BLaER1 treated with 17β-estradiol and CSF1 and Interleukin-3, amounts not matched to agents 10 nM and 100 nM (cell line): ENCODE data around the gene ZRANB1.

Experiments used
- H3K27ac ChIP-seq, 11 experiments: shearing (Covaris generic); formaldehyde crosslinking; 2 replicates each; pipeline ENCODE4 v1.8.1; 2022
- H3K27me3 ChIP-seq, 11 experiments: shearing (Covaris generic); formaldehyde crosslinking; 2 replicates each; pipeline ENCODE4 v1.8.1; 2022
- H3K36me3 ChIP-seq, 11 experiments: shearing (Covaris generic); formaldehyde crosslinking; 2 replicates each; pipeline ENCODE4 v1.8.1; 2022
- H3K4me1 ChIP-seq, 10 experiments: shearing (Covaris generic); formaldehyde crosslinking; 2 replicates each; pipeline ENCODE4 v1.8.1; 2022
- H3K4me2 ChIP-seq, 11 experiments: shearing (Covaris generic); formaldehyde crosslinking; 2 replicates each; pipeline ENCODE4 v1.8.1; 2022
- H3K4me3 ChIP-seq, 10 experiments: shearing (Covaris generic); formaldehyde crosslinking; 2 replicates each; pipeline ENCODE4 v1.8.1; 2022
- H3K9ac ChIP-seq, 11 experiments: shearing (Covaris generic); formaldehyde crosslinking; 2 replicates each; pipeline ENCODE4 v1.8.1; 2022
- H3K9me3 ChIP-seq, 11 experiments: shearing (Covaris generic); formaldehyde crosslinking; replicated peaks in 1 of 11; 2 replicates each; pipeline ENCODE4 v1.8.1; 2022
- H4K20me1 ChIP-seq, 11 experiments: shearing (Covaris generic); formaldehyde crosslinking; 2 replicates each; pipeline ENCODE4 v1.8.1; 2022
- Cebpa-rat ChIP-seq, 11 experiments: shearing (Covaris generic); IDR thresholded peaks; 2 replicates each; pipeline ENCODE4 v1.8.1; 2022

Gene ZRANB1

GRCh38 chr10:124935946-124936345, 6.0 kb upstream of the ZRANB1 start:
- TF ChIP-seq Cebpa-rat (IDR thresholded peaks at IDR 0.05): no peak
- Histone ChIP-seq H3K9me3 (peaks cover 13 to 19% (median 18%) of the 10 kb centered on the region in 11 experiments), H3K4me2 (no peak overlapping the region), H3K4me3 (no peak overlapping the region), H3K27ac (no peak overlapping the region), H3K27me3 (no peaks in the 10 kb centered on the region), H3K4me1 (peaks cover 0 to 16% (median 2%) of the 10 kb centered on the region in 10 experiments; a peak in 4 of 20 replicates), H4K20me1 (peaks cover 67 to 100% (median 100%) of the 10 kb centered on the region in 11 experiments), H3K9ac (no peak overlapping the region), H3K36me3 (peaks cover 11 to 36% (median 18%) of the 10 kb centered on the region in 11 experiments; a peak in 20 of 22 replicates)

GRCh38 chr10:124936813-124937212, 5.1 kb upstream of the ZRANB1 start:
- Histone ChIP-seq H3K4me2 (no peak overlapping the region), H3K4me1 (peaks cover 0 to 16% (median 2%) of the 10 kb centered on the region in 10 experiments; a peak in 4 of 20 replicates), H3K36me3 (peaks cover 3 to 27% (median 9%) of the 10 kb centered on the region in 11 experiments; a peak in 17 of 22 replicates), H4K20me1 (peaks cover 69 to 100% (median 100%) of the 10 kb centered on the region in 11 experiments), H3K27ac (no peak overlapping the region), H3K27me3 (no peaks in the 10 kb centered on the region), H3K4me3 (no peak overlapping the region), H3K9me3 (peaks cover 4 to 11% (median 9%) of the 10 kb centered on the region in 11 experiments; a peak in 21 of 22 replicates), H3K9ac (no peak overlapping the region)
- TF ChIP-seq Cebpa-rat (IDR thresholded peaks at IDR 0.05): no peak

- Histone ChIP-seq H3K9me3 (no peaks in the 10 kb centered on the region), H3K4me1 (peaks cover 0 to 34% (median 21%) of the 10 kb centered on the region in 10 experiments; a peak in 15 of 20 replicates), H3K27ac (no peak overlapping the region), H3K9ac (no peak overlapping the region), H3K4me3 (no peak overlapping the region), H4K20me1 (peaks cover 84 to 100% (median 99%) of the 10 kb centered on the region in 11 experiments), H3K27me3 (no peaks in the 10 kb centered on the region), H3K36me3 (peaks cover 0 to 26% (median 15%) of the 10 kb centered on the region in 11 experiments; a peak in 15 of 22 replicates), H3K4me2 (no peak overlapping the region)
- TF ChIP-seq Cebpa-rat (IDR thresholded peaks at IDR 0.05): no peak
Observed at GRCh38 chr10:124939290-124939689, 2.6 kb upstream of the ZRANB1 start.

GRCh38 chr10:124942317-124943169, 620 bp downstream of the ZRANB1 start:
- peak overlapping the region in 4 of 11 experiments; percentile 11 to 73 (median 42); a peak in 7 of 22 replicates for H3K4me2 ChIP-seq
- peak overlapping the region in 3 of 11 experiments; percentile 7 to 41 (median 36); a peak in 3 of 22 replicates for H3K27ac ChIP-seq
- peaks cover 0 to 38% (median 21%) of the 10 kb centered on the region in 10 experiments; a peak in 15 of 20 replicates for H3K4me1 ChIP-seq
- H3K36me3 ChIP-seq: peaks cover 13 to 52% (median 36%) of the 10 kb centered on the region in 11 experiments
- H3K27me3 ChIP-seq: no peaks in the 10 kb centered on the region
- TF ChIP-seq Cebpa-rat (IDR thresholded peaks at IDR 0.05): no peak
- peaks cover 71 to 99% (median 98%) of the 10 kb centered on the region in 11 experiments for H4K20me1 ChIP-seq
- H3K9me3 ChIP-seq: no peaks in the 10 kb centered on the region
- no peak overlapping the region for H3K9ac ChIP-seq
- no peak overlapping the region for H3K4me3 ChIP-seq

GRCh38 chr10:124943301-124944092, 1.6 kb downstream of the ZRANB1 start:
- H3K27me3 ChIP-seq: no peaks in the 10 kb centered on the region

GRCh38 chr10:124944982-124945381, 3.1 kb downstream of the ZRANB1 start:
- H3K27me3 ChIP-seq: no peaks in the 10 kb centered on the region
- H3K4me2 ChIP-seq: no peak overlapping the region
- peaks cover 0 to 35% (median 18%) of the 10 kb centered on the region in 10 experiments; a peak in 15 of 20 replicates for H3K4me1 ChIP-seq
- H3K9me3 ChIP-seq: no peaks in the 10 kb centered on the region
- TF ChIP-seq Cebpa-rat (IDR thresholded peaks at IDR 0.05): no peak
- no peak overlapping the region for H3K27ac ChIP-seq
- no peak overlapping the region for H3K4me3 ChIP-seq
- H3K36me3 ChIP-seq: peaks cover 34 to 76% (median 61%) of the 10 kb centered on the region in 11 experiments
- H3K9ac ChIP-seq: no peak overlapping the region
- peaks cover 68 to 99% (median 97%) of the 10 kb centered on the region in 11 experiments for H4K20me1 ChIP-seq

More at GRCh38 chr10:124943301-124944092, 1.6 kb downstream of the ZRANB1 start:
- H4K20me1 ChIP-seq: peaks cover 71 to 99% (median 98%) of the 10 kb centered on the region in 11 experiments
- peak overlapping the region in 3 of 11 experiments; percentile 7 to 41 (median 36); a peak in 5 of 22 replicates for H3K27ac ChIP-seq
- H3K4me3 ChIP-seq: no peak overlapping the region
- peak overlapping the region in 5 of 11 experiments; percentile 11 to 73 (median 20); a peak in 7 of 22 replicates for H3K4me2 ChIP-seq
- no peaks in the 10 kb centered on the region for H3K9me3 ChIP-seq
- H3K9ac ChIP-seq: peak overlapping the region in 1 of 11 experiments; percentile 9; a peak in 1 of 22 replicates
- no peak for TF ChIP-seq Cebpa-rat (IDR thresholded peaks at IDR 0.05)
- peaks cover 21 to 61% (median 46%) of the 10 kb centered on the region in 11 experiments for H3K36me3 ChIP-seq
- H3K4me1 ChIP-seq: peaks cover 0 to 38% (median 21%) of the 10 kb centered on the region in 10 experiments; a peak in 15 of 20 replicates

- Histone ChIP-seq H3K4me3 (no peak overlapping the region), H3K27ac (no peak overlapping the region), H3K27me3 (no peaks in the 10 kb centered on the region), H3K9ac (no peak overlapping the region), H4K20me1 (peaks cover 63 to 99% (median 93%) of the 10 kb centered on the region in 11 experiments), H3K4me1 (peaks cover 0 to 27% (median 16%) of the 10 kb centered on the region in 10 experiments; a peak in 14 of 20 replicates), H3K9me3 (no peaks in the 10 kb centered on the region), H3K4me2 (no peak overlapping the region), H3K36me3 (peaks cover 44 to 89% (median 69%) of the 10 kb centered on the region in 11 experiments)
- no peak for TF ChIP-seq Cebpa-rat (IDR thresholded peaks at IDR 0.05)
Observed at GRCh38 chr10:124946945-124947344, 5.0 kb downstream of the ZRANB1 start.

GRCh38 chr10:124949543-124949942, 7.6 kb downstream of the ZRANB1 start:
- Histone ChIP-seq H3K9ac (no peak overlapping the region), H3K27me3 (no peaks in the 10 kb centered on the region), H4K20me1 (peaks cover 55 to 100% (median 90%) of the 10 kb centered on the region in 11 experiments; a peak in 21 of 22 replicates), H3K4me2 (no peak overlapping the region), H3K9me3 (no peaks in the 10 kb centered on the region), H3K4me3 (no peak overlapping the region), H3K36me3 (peaks cover 47 to 90% (median 68%) of the 10 kb centered on the region in 11 experiments), H3K27ac (no peak overlapping the region), H3K4me1 (peaks cover 0 to 14% (median 0%) of the 10 kb centered on the region in 10 experiments; a peak in 5 of 20 replicates)
- no peak for TF ChIP-seq Cebpa-rat (IDR thresholded peaks at IDR 0.05)
